Measurements from ENCODE around the gene VPS13D. TPM values are rescaled to one million over a fixed set of nuclear protein-coding genes. Genes with fewer than 3 reads are reported as not detected.
"Not testable (repeated sequence)": the region's sequence is repeated elsewhere in the genome, so short reads cannot be mapped to it uniquely, and the experiment has no call there.

VPS13D gene
- total RNA-seq, 2 donors from 2014 or later: 54.3 to 56.0 TPM

- no peaks in the 10 kb centered on the region for H3K4me1 ChIP-seq
- no peak overlapping the region for H3K9ac ChIP-seq (ENCODE audit: low read depth in 2 of 2, low read length in 2 of 2)
- DNase-seq: no peak
- H3K36me3 ChIP-seq: no peaks in the 10 kb centered on the region
- intact Hi-C loops (cut with DNase I): no loop called here
- no peaks in the 10 kb centered on the region for H3K9me3 ChIP-seq
- H3K4me3 ChIP-seq: no peak overlapping the region
- no peak for TF ChIP-seq CTCF (IDR thresholded peaks at IDR 0.05)
- H3K27ac ChIP-seq: no peak overlapping the region
- H3K27me3 ChIP-seq: no peaks in the 10 kb centered on the region
Measured at GRCh38 chr1:12466816-12467215, 237.0 kb downstream of the VPS13D start.

- Histone ChIP-seq H3K36me3 (no peaks in the 10 kb centered on the region), H3K4me3 (no peak overlapping the region), H3K27ac (no peak overlapping the region), H3K27me3 (no peaks in the 10 kb centered on the region), H3K9ac (ENCODE audit: low read depth in 2 of 2, low read length in 2 of 2) (no peak overlapping the region), H3K9me3 (no peaks in the 10 kb centered on the region), H3K4me1 (no peaks in the 10 kb centered on the region)
- DNase-seq: no peak
- intact Hi-C loops (cut with DNase I): no loop called here
- no peak for TF ChIP-seq CTCF (IDR thresholded peaks at IDR 0.05)
Measured at GRCh38 chr1:12467570-12468286, 237.9 kb downstream of the VPS13D start.

GRCh38 chr1:12468323-12468722, 238.5 kb downstream of the VPS13D start:
- Histone ChIP-seq H3K4me3 (no peak overlapping the region), H3K27me3 (no peaks in the 10 kb centered on the region), H3K4me1 (no peaks in the 10 kb centered on the region), H3K9ac (ENCODE audit: low read depth in 2 of 2, low read length in 2 of 2) (no peak overlapping the region), H3K36me3 (no peaks in the 10 kb centered on the region), H3K9me3 (no peaks in the 10 kb centered on the region), H3K27ac (no peak overlapping the region)
- DNase-seq: no peak
- TF ChIP-seq CTCF (IDR thresholded peaks at IDR 0.05): no peak
- intact Hi-C loops (cut with DNase I): no loop called here

- H3K36me3 ChIP-seq: no peaks in the 10 kb centered on the region
- no peak for TF ChIP-seq CTCF (IDR thresholded peaks at IDR 0.05)
- no peak overlapping the region for H3K9ac ChIP-seq (ENCODE audit: low read depth in 2 of 2, low read length in 2 of 2)
- H3K27ac ChIP-seq: no peak overlapping the region
- no peaks in the 10 kb centered on the region for H3K9me3 ChIP-seq
- H3K4me3 ChIP-seq: no peak overlapping the region
- H3K27me3 ChIP-seq: no peaks in the 10 kb centered on the region
- intact Hi-C loops (cut with DNase I): no loop called here
- DNase-seq: no peak
- peaks cover under 1% of the 10 kb centered on the region for H3K4me1 ChIP-seq
Measured at GRCh38 chr1:12469493-12469892, 239.7 kb downstream of the VPS13D start.

- no peak for TF ChIP-seq CTCF (IDR thresholded peaks at IDR 0.05)
- no peaks in the 10 kb centered on the region for H3K9me3 ChIP-seq
- H3K27ac ChIP-seq: no peak overlapping the region
Measured at GRCh38 chr1:12469990-12470389, 240.2 kb downstream of the VPS13D start.

GRCh38 chr1:12470916-12471315, 241.1 kb downstream of the VPS13D start:
- H3K9ac ChIP-seq (ENCODE audit: low read depth in 2 of 2, low read length in 2 of 2); H3K36me3 ChIP-seq; H3K27ac ChIP-seq; H3K4me3 ChIP-seq; H3K9me3 ChIP-seq; H3K27me3 ChIP-seq; DNase-seq; intact Hi-C loops (cut with DNase I): not testable (repeated sequence)
- peaks cover 11% of the 10 kb centered on the region for H3K4me1 ChIP-seq

More at GRCh38 chr1:12469990-12470389, 240.2 kb downstream of the VPS13D start:
- no peak for DNase-seq
- no peaks in the 10 kb centered on the region for H3K36me3 ChIP-seq
- no peak overlapping the region for H3K4me3 ChIP-seq
- H3K9ac ChIP-seq (ENCODE audit: low read depth in 2 of 2, low read length in 2 of 2): no peak overlapping the region
- H3K27me3 ChIP-seq: no peaks in the 10 kb centered on the region
- intact Hi-C loops (cut with DNase I): no loop called here
- H3K4me1 ChIP-seq: peaks cover 6% of the 10 kb centered on the region

All from colonic mucosa (tissue), 4 donors.